H1 (cell line): Measurements from ENCODE around the gene PTBP3. TPM values are rescaled to one million over a fixed set of nuclear protein-coding genes. Genes with fewer than 3 reads are reported as not detected.

Experiments used
- EZH2 ChIP-seq: fragments of 200-600 bp; sonication (generic); IDR thresholded peaks from 2 replicates; pipeline ENCODE4 v1.7.1; 2012; ENCODE audit warnings: low read depth, mild to moderate bottlenecking, moderate library complexity, low read length, inconsistent platforms; ENCODE audit not compliant: severe bottlenecking
- GABPA ChIP-seq: IDR thresholded peaks from 2 replicates; pipeline ENCODE4 v1.6.1; 2011; ENCODE audit warnings: mild to moderate bottlenecking, low read length, moderate library complexity, borderline replicate concordance; ENCODE audit not compliant: insufficient read depth
- JUN ChIP-seq: IDR thresholded peaks from 2 replicates; pipeline ENCODE4 v1.6.1; 2011; ENCODE audit warnings: low read depth, mild to moderate bottlenecking, improper control_type of control experiment, low read length
- JUND ChIP-seq: IDR thresholded peaks from 2 replicates; pipeline ENCODE4 v1.6.1; 2011; ENCODE audit warnings: mild to moderate bottlenecking, improper control_type of control experiment, low read length
- POLR2A ChIP-seq, 2 experiments: IDR thresholded peaks; 1 replicate in 1 of 2; 2 replicates in 1 of 2; pipeline ENCODE4 v1.6.1; 2011; ENCODE audit warnings: low read depth in 2 of 2, low read length in 2 of 2, mild to moderate bottlenecking in 2 of 2; ENCODE audit errors: control extremely low read depth in 1 of 2
- SP1 ChIP-seq: IDR thresholded peaks from 2 replicates; pipeline ENCODE4 v1.6.1; 2011; ENCODE audit warnings: low read depth, low read length
- YY1 ChIP-seq: IDR thresholded peaks from 2 replicates; pipeline ENCODE4 v1.6.1; 2011; ENCODE audit warnings: low read depth, mild to moderate bottlenecking, low read length
- polyA plus RNA-seq, 7 experiments: library from polyadenylated mRNA; depleted of rRNA in 3 of 7; stranded (reverse) in 5 of 7; unstranded in 2 of 7; fragments of >200 nt in 5 of 7; fragments of 200-250 nt in 2 of 7; gene quantifications; 1 replicate in 5 of 7; 2 replicates in 1 of 7; 4 replicates in 1 of 7; pipeline versions ENCODE4 v1.2.1 to v1.2.3, GENCODE V29; 2011 to 2013; ENCODE audit warnings: missing spikeins in 2 of 7, mixed read lengths in 2 of 7
- total RNA-seq: library from RNA; stranded (reverse); fragmentation: NEBNext Ultra II Directional; extraction: Animal tissue kit (Norgen Biotek cat#: 25700); gene quantifications from 2 replicates; pipeline ENCODE4 v1.2.1, GENCODE V29; 2021
- TF ChIP-seq, protein P1 (sequence below): fragments of 300-600 bp; sonication (generic); IDR thresholded peaks from 2 replicates; pipeline ENCODE4 v1.7.1; 2012; ENCODE audit warnings: low read length, moderate library complexity, mild to moderate bottlenecking, inconsistent platforms; ENCODE audit not compliant: insufficient replicate concordance

The PTBP3 gene
- total and polyA plus RNA-seq, 2 of the 8 experiments (the other 6 are each of a cell fraction or from before 2014, with no cell fraction given), result 51.0 to 124 TPM

DNA sequence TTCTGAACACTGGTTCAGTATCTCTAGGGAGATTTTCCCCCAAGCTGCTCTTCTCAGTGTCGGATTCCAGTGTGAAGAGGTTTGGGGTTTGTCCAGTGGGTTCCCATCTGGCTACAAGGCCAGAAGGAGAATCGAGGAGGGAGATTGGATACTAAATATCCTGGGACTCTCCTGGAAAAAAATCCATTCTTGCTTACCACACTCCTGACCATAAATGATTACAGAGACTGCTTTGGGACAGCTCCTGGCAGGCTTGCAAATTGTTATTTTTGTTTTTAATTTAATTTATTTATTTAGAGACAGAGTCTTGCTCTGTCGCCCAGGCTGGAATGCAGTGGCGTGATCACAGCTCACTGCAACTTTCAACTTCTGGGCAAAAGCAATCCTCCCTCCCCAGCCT, 153.6 kb downstream of the PTBP3 start (continued):
- TF ChIP-seq, protein P1, sequence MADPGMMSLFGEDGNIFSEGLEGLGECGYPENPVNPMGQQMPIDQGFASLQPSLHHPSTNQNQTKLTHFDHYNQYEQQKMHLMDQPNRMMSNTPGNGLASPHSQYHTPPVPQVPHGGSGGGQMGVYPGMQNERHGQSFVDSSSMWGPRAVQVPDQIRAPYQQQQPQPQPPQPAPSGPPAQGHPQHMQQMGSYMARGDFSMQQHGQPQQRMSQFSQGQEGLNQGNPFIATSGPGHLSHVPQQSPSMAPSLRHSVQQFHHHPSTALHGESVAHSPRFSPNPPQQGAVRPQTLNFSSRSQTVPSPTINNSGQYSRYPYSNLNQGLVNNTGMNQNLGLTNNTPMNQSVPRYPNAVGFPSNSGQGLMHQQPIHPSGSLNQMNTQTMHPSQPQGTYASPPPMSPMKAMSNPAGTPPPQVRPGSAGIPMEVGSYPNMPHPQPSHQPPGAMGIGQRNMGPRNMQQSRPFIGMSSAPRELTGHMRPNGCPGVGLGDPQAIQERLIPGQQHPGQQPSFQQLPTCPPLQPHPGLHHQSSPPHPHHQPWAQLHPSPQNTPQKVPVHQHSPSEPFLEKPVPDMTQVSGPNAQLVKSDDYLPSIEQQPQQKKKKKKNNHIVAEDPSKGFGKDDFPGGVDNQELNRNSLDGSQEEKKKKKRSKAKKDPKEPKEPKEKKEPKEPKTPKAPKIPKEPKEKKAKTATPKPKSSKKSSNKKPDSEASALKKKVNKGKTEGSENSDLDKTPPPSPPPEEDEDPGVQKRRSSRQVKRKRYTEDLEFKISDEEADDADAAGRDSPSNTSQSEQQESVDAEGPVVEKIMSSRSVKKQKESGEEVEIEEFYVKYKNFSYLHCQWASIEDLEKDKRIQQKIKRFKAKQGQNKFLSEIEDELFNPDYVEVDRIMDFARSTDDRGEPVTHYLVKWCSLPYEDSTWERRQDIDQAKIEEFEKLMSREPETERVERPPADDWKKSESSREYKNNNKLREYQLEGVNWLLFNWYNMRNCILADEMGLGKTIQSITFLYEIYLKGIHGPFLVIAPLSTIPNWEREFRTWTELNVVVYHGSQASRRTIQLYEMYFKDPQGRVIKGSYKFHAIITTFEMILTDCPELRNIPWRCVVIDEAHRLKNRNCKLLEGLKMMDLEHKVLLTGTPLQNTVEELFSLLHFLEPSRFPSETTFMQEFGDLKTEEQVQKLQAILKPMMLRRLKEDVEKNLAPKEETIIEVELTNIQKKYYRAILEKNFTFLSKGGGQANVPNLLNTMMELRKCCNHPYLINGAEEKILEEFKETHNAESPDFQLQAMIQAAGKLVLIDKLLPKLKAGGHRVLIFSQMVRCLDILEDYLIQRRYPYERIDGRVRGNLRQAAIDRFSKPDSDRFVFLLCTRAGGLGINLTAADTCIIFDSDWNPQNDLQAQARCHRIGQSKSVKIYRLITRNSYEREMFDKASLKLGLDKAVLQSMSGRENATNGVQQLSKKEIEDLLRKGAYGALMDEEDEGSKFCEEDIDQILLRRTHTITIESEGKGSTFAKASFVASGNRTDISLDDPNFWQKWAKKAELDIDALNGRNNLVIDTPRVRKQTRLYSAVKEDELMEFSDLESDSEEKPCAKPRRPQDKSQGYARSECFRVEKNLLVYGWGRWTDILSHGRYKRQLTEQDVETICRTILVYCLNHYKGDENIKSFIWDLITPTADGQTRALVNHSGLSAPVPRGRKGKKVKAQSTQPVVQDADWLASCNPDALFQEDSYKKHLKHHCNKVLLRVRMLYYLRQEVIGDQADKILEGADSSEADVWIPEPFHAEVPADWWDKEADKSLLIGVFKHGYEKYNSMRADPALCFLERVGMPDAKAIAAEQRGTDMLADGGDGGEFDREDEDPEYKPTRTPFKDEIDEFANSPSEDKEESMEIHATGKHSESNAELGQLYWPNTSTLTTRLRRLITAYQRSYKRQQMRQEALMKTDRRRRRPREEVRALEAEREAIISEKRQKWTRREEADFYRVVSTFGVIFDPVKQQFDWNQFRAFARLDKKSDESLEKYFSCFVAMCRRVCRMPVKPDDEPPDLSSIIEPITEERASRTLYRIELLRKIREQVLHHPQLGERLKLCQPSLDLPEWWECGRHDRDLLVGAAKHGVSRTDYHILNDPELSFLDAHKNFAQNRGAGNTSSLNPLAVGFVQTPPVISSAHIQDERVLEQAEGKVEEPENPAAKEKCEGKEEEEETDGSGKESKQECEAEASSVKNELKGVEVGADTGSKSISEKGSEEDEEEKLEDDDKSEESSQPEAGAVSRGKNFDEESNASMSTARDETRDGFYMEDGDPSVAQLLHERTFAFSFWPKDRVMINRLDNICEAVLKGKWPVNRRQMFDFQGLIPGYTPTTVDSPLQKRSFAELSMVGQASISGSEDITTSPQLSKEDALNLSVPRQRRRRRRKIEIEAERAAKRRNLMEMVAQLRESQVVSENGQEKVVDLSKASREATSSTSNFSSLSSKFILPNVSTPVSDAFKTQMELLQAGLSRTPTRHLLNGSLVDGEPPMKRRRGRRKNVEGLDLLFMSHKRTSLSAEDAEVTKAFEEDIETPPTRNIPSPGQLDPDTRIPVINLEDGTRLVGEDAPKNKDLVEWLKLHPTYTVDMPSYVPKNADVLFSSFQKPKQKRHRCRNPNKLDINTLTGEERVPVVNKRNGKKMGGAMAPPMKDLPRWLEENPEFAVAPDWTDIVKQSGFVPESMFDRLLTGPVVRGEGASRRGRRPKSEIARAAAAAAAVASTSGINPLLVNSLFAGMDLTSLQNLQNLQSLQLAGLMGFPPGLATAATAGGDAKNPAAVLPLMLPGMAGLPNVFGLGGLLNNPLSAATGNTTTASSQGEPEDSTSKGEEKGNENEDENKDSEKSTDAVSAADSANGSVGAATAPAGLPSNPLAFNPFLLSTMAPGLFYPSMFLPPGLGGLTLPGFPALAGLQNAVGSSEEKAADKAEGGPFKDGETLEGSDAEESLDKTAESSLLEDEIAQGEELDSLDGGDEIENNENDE, result no peak
- TF ChIP-seq POLR2A (IDR thresholded peaks at IDR 0.05; ENCODE audit: control extremely low read depth in 1 of 2, low read depth in 2 of 2, low read length in 2 of 2), result no peak
- no peak for TF ChIP-seq JUN
- no peak for TF ChIP-seq SP1
- no peak for TF ChIP-seq GABPA
- TF ChIP-seq EZH2, result no peak
- TF ChIP-seq JUND, result no peak
- TF ChIP-seq YY1, result no peak
- TF ChIP-seq, all 59 proteins: peak for 0
